HL-60 (cell line): ENCODE measurements around the gene DNAJC22.

Source experiments
- DNase-seq, 2 experiments: peaks; one replicate each; pipeline ENCODE4 v3.0.0-alpha.2; 2010 to 2020; ENCODE audit warnings: low read depth in 1 of 2, low spot score in 1 of 2
- H3K27ac ChIP-seq: fragments of 250-450 bp; sonication (Bioruptor Pico); replicated peaks from 2 replicates; pipeline ENCODE4 v1.5.1; 2020; ENCODE audit warnings: mild to moderate bottlenecking, moderate library complexity
- H3K27me3 ChIP-seq: fragments of 250-450 bp; sonication (Bioruptor Pico); 2 replicates; pipeline ENCODE4 v1.5.1; 2021; ENCODE audit warnings: mild to moderate bottlenecking, moderate library complexity; ENCODE audit not compliant: insufficient read depth, poor library complexity, severe bottlenecking
- H3K4me3 ChIP-seq: replicated peaks from 2 replicates; pipeline ENCODE4 v1.5.1; 2011; ENCODE audit warnings: mild to moderate bottlenecking, control low read depth, low read length; ENCODE audit not compliant: insufficient read depth
- GABPA ChIP-seq: IDR thresholded peaks from 2 replicates; pipeline ENCODE4 v1.6.1; 2012; ENCODE audit warnings: low read depth
- POLR2AphosphoS5 ChIP-seq: IDR thresholded peaks from 2 replicates; pipeline ENCODE4 v1.6.1; 2012; ENCODE audit warnings: low read depth
- SPI1 ChIP-seq: IDR thresholded peaks from 2 replicates; pipeline ENCODE4 v1.6.1; 2012; ENCODE audit warnings: low read depth, mild to moderate bottlenecking, borderline replicate concordance
- TF ChIP-seq, protein P1 (sequence below): IDR thresholded peaks from one replicate; pipeline ENCODE4 v1.5.1; 2011; ENCODE audit warnings: low read length, control low read depth, inconsistent platforms; ENCODE audit not compliant: insufficient read depth
- TF ChIP-seq, protein P2 (sequence below): IDR thresholded peaks from 2 replicates; pipeline ENCODE4 v1.6.1; 2012; ENCODE audit warnings: low read depth; ENCODE audit not compliant: insufficient replicate concordance

DNAJC22 gene

GRCh38 chr12:49330032-49330619 is 16.6 kb upstream of the DNAJC22 start:
- DNase-seq = no peak
- no peaks in the 10 kb centered on the region for H3K27me3 ChIP-seq
- TF ChIP-seq, protein P1, sequence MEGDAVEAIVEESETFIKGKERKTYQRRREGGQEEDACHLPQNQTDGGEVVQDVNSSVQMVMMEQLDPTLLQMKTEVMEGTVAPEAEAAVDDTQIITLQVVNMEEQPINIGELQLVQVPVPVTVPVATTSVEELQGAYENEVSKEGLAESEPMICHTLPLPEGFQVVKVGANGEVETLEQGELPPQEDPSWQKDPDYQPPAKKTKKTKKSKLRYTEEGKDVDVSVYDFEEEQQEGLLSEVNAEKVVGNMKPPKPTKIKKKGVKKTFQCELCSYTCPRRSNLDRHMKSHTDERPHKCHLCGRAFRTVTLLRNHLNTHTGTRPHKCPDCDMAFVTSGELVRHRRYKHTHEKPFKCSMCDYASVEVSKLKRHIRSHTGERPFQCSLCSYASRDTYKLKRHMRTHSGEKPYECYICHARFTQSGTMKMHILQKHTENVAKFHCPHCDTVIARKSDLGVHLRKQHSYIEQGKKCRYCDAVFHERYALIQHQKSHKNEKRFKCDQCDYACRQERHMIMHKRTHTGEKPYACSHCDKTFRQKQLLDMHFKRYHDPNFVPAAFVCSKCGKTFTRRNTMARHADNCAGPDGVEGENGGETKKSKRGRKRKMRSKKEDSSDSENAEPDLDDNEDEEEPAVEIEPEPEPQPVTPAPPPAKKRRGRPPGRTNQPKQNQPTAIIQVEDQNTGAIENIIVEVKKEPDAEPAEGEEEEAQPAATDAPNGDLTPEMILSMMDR = no peak
- TF ChIP-seq SPI1 (no peak), POLR2AphosphoS5 (no peak), GABPA (no peak)
- TF ChIP-seq, protein P2, sequence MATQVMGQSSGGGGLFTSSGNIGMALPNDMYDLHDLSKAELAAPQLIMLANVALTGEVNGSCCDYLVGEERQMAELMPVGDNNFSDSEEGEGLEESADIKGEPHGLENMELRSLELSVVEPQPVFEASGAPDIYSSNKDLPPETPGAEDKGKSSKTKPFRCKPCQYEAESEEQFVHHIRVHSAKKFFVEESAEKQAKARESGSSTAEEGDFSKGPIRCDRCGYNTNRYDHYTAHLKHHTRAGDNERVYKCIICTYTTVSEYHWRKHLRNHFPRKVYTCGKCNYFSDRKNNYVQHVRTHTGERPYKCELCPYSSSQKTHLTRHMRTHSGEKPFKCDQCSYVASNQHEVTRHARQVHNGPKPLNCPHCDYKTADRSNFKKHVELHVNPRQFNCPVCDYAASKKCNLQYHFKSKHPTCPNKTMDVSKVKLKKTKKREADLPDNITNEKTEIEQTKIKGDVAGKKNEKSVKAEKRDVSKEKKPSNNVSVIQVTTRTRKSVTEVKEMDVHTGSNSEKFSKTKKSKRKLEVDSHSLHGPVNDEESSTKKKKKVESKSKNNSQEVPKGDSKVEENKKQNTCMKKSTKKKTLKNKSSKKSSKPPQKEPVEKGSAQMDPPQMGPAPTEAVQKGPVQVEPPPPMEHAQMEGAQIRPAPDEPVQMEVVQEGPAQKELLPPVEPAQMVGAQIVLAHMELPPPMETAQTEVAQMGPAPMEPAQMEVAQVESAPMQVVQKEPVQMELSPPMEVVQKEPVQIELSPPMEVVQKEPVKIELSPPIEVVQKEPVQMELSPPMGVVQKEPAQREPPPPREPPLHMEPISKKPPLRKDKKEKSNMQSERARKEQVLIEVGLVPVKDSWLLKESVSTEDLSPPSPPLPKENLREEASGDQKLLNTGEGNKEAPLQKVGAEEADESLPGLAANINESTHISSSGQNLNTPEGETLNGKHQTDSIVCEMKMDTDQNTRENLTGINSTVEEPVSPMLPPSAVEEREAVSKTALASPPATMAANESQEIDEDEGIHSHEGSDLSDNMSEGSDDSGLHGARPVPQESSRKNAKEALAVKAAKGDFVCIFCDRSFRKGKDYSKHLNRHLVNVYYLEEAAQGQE = no peak
- no peak overlapping the region for H3K4me3 ChIP-seq
- no peak overlapping the region for H3K27ac ChIP-seq

GRCh38 chr12:49330631-49331379 is 15.9 kb upstream of the DNAJC22 start:
- peaks cover 5% of the 10 kb centered on the region for H3K27me3 ChIP-seq
- no peak overlapping the region for H3K4me3 ChIP-seq
- TF ChIP-seq, protein P1 = no peak
- TF ChIP-seq SPI1 (no peak), GABPA (no peak), POLR2AphosphoS5 (no peak)
- TF ChIP-seq, protein P2 = no peak
- no peak overlapping the region for H3K27ac ChIP-seq
- no peak for DNase-seq

- TF ChIP-seq POLR2AphosphoS5 (no peak), GABPA (no peak), SPI1 (no peak)
- TF ChIP-seq, protein P2 = no peak
- TF ChIP-seq, protein P1 = peak; percentile 56
- no peak overlapping the region for H3K4me3 ChIP-seq
- H3K27ac ChIP-seq = no peak overlapping the region
- peaks cover 9% of the 10 kb centered on the region for H3K27me3 ChIP-seq
- peak in 1 of 2 experiments; percentile 61 for DNase-seq
Measured at GRCh38 chr12:49331380-49332222, 15.1 kb upstream of the DNAJC22 start.
